ENCODE results near the gene ADGRF3. TPM values are rescaled to one million over a fixed set of nuclear protein-coding genes. Genes with fewer than 3 reads are reported as not detected.

The ADGRF3 gene
- total and polyA plus RNA-seq, 2 of the 8 experiments (the other 6 are each of a cell fraction or from before 2014, with no cell fraction given) = 0.54 to 0.69 TPM

- Histone ChIP-seq H3K4me1 (replicated peaks in 1 of 4; ENCODE audit: control insufficient read depth in 3 of 4, insufficient read depth in 4 of 4, low read length in 3 of 4) (peaks cover 5 to 8% (median 7%) of the 10 kb centered on the region in 4 experiments; a peak in 6 of 7 replicates), H2BK12ac (ENCODE audit: low read depth, low read length) (no peak overlapping the region), H3K36me3 (ENCODE audit: control insufficient read depth in 2 of 4, insufficient read depth in 4 of 4, low read length in 3 of 4) (peaks cover 0 to 2% (median under 1%) of the 10 kb centered on the region in 4 experiments; a peak in 1 of 8 replicates), H3K27me3 (replicated peaks in 1 of 4; ENCODE audit: control insufficient read depth in 3 of 4, extremely low read depth in 1 of 4, insufficient read depth in 3 of 4, low read length in 3 of 4) (no peaks in the 10 kb centered on the region), H3K56ac (replicated peaks; ENCODE audit: insufficient read length, low read depth, low read length) (no peak overlapping the region), H3K4me3 (ENCODE audit: extremely low read depth in 1 of 4, insufficient read depth in 2 of 4, low read depth in 3 of 4, low read length in 4 of 4) (no peak overlapping the region), H3K79me1 (ENCODE audit: low read depth, low read length) (no peaks in the 10 kb centered on the region), H3K14ac (ENCODE audit: insufficient read length) (no peak overlapping the region), H3K23ac (ENCODE audit: insufficient read length) (no peak overlapping the region), H2BK15ac (ENCODE audit: low read length) (no peak overlapping the region), H4K8ac (ENCODE audit: extremely low read depth, insufficient read depth, low read length) (no peak overlapping the region), H3K9me3 (ENCODE audit: insufficient read depth in 2 of 2, low read depth in 1 of 2, low read length in 1 of 2) (no peaks in the 10 kb centered on the region), H3K27ac (ENCODE audit: low read depth, low read length) (no peak overlapping the region), H2BK20ac (ENCODE audit: low read length) (no peak overlapping the region), H3K18ac (ENCODE audit: extremely low read depth, low read length) (no peak overlapping the region), H4K20me1 (replicated peaks in 1 of 2; ENCODE audit: control insufficient read depth in 1 of 2, insufficient read depth in 2 of 2, low read length in 2 of 2) (peaks cover 0 to 1% of the 10 kb centered on the region in 2 experiments), H2AFZ (ENCODE audit: low read length) (no peak overlapping the region), H2AK5ac (ENCODE audit: low read depth, low read length) (no peak overlapping the region), H3K4me2 (ENCODE audit: insufficient read depth in 1 of 2, low read depth in 2 of 2, low read length in 2 of 2) (no peak overlapping the region), H2BK120ac (replicated peaks; ENCODE audit: low read depth, low read length) (no peak overlapping the region), H4K91ac (replicated peaks; ENCODE audit: insufficient read length, low read length) (no peak overlapping the region), H3K79me2 (ENCODE audit: control insufficient read depth in 1 of 2, insufficient read depth in 2 of 2, low read length in 2 of 2) (peaks cover 0 to 12% of the 10 kb centered on the region in 2 experiments; a peak in 2 of 4 replicates), H4K5ac (ENCODE audit: insufficient read length, low read depth, low read length) (no peak overlapping the region), H3K9ac (replicated peaks in 1 of 4; ENCODE audit: extremely low read depth in 1 of 4, low read depth in 3 of 4, low read length in 3 of 4) (no peak overlapping the region), H3K4ac (replicated peaks; ENCODE audit: insufficient read length, low read depth, low read length) (no peak overlapping the region), H3K23me2 (ENCODE audit: low read depth, low read length) (0 out of 2 replicates have a peak, but pooled peaks cover under 1% of the 10 kb centered on the region), H2BK5ac (ENCODE audit: low read depth, low read length) (no peak overlapping the region)
- CTCF ChIA-PET (ENCODE audit: partially characterized antibody) = interaction anchor here (0.7 to 4.0 kb wide), 8 partner anchors 9 to 70 kb away, joined by 3 to 19 read pairs (median 4); no protein-coding TSS in a partner anchor
- DNase-seq (ENCODE audit: low read depth in 1 of 2, low spot score in 2 of 2) (no peak), FAIRE-seq (no peak)
- 85% methylated on average over 6 of the region's 6 CpGs; no CpG with 5 or more reads in 1 of the 2 experiments for WGBS, 2 experiments (ENCODE audit: extremely low coverage in 1 of 2, insufficient coverage in 1 of 2, insufficient read length in 1 of 2, insufficient replicate concordance in 2 of 2, low coverage in 1 of 2, low lambda C conversion rate in 2 of 2, missing lambda C conversion rate in 1 of 2)
- POLR2A ChIA-PET (ENCODE audit: partially characterized antibody) = interaction anchor here (0.6 to 1.2 kb wide), 4 partner anchors 13 to 76 kb away, joined by 3 to 5 read pairs (median 3); partner anchors contain the start of genes HADHA and HADHB
- TF ChIP-seq CHD1 (IDR thresholded peaks at IDR 0.05; ENCODE audit: low read depth, low read length) = no peak
- TF ChIP-seq TEAD4 (IDR thresholded peaks at IDR 0.05; ENCODE audit: low read depth, low read length) = no peak
- TF ChIP-seq KDM1A (IDR thresholded peaks at IDR 0.05; ENCODE audit: borderline replicate concordance, low read length) = no peak
- TF ChIP-seq POU5F1 (IDR thresholded peaks at IDR 0.05; ENCODE audit: low read depth, low read length) = no peak
- TF ChIP-seq JUND (IDR thresholded peaks at IDR 0.05; ENCODE audit: low read length) = no peak
- TF ChIP-seq SIX5 (IDR thresholded peaks at IDR 0.05; ENCODE audit: low read depth, low read length) = no peak
- TF ChIP-seq CBX8 (IDR thresholded peaks at IDR 0.05; ENCODE audit: borderline replicate concordance, low read depth, low read length) = no peak
- TF ChIP-seq NRF1 (IDR thresholded peaks at IDR 0.05; ENCODE audit: low read depth, low read length) = no peak
- no peak for TF ChIP-seq YY1 (IDR thresholded peaks at IDR 0.05; ENCODE audit: low read depth, low read length)
- TF ChIP-seq RNF2 (IDR thresholded peaks at IDR 0.05; ENCODE audit: borderline replicate concordance, low read depth, low read length, missing control alignments, poor library complexity, severe bottlenecking) = no peak
- TF ChIP-seq GABPA (IDR thresholded peaks at IDR 0.05; ENCODE audit: borderline replicate concordance, insufficient read depth, low read length) = no peak
- TF ChIP-seq EP300 (IDR thresholded peaks at IDR 0.05; ENCODE audit: borderline replicate concordance in 1 of 2, low read depth in 2 of 2, low read length in 2 of 2) = no peak
- no peak for TF ChIP-seq MAFK (IDR thresholded peaks at IDR 0.05; ENCODE audit: low read depth, low read length)
- TF ChIP-seq POLR2A (IDR thresholded peaks at IDR 0.05; ENCODE audit: control extremely low read depth in 1 of 2, low read depth in 2 of 2, low read length in 2 of 2) = no peak
- TF ChIP-seq SRF (IDR thresholded peaks at IDR 0.05; ENCODE audit: low read depth, low read length) = no peak
These were observed 41.0 kb downstream of the ADGRF3 start for GRCh38 chr2:26305540-26305939.
